Endothelial cell of umbilical vein (primary cell): ENCODE measurements around the gene PLXNA4.

Source experiments
- CTCF ChIP-seq, 2 donors: IDR thresholded peaks; 1 replicate in 1 of 2; 2 replicates in 1 of 2; pipeline ENCODE4 v1.5.1; 2011; ENCODE audit warnings: low read length in 2 of 2, mild to moderate bottlenecking in 2 of 2, moderate library complexity in 2 of 2, control low read depth in 1 of 2, inconsistent platforms in 1 of 2, low read depth in 1 of 2; ENCODE audit not compliant: insufficient read depth in 1 of 2; ENCODE audit errors: extremely low read depth in 1 of 2
- EZH2 ChIP-seq: IDR thresholded peaks from 2 replicates; pipeline ENCODE4 v1.6.1; 2012; ENCODE audit warnings: borderline replicate concordance, low read depth, mild to moderate bottlenecking, moderate library complexity, low read length, inconsistent platforms; ENCODE audit not compliant: severe bottlenecking

GRCh38 chr7:132518839-132519173 lies 57.5 kb downstream of the PLXNA4 start:
- TF ChIP-seq EZH2 (no peak), CTCF (IDR thresholded peaks at IDR 0.05; ENCODE audit: extremely low read depth in 1 of 2, insufficient read depth in 1 of 2, low read depth in 1 of 2, low read length in 2 of 2) (no peak)
